Stomach (tissue), 9 donors: ENCODE measurements around the gene RAB6B. TPM values are rescaled to one million over a fixed set of nuclear protein-coding genes. Genes with fewer than 3 reads are reported as not detected.

ENCODE experiments used
- DNase-seq, 2 donors: peaks; one replicate each; pipeline versions ENCODE4 v3.0.0 to v3.0.0-alpha.2; 2013 to 2019
- H3K27ac ChIP-seq, 5 donors: fragments of 200-600 bp in 4 of 5; sonication (generic) in 4 of 5; one replicate each; pipeline ENCODE4 v1.5.1; 2013 to 2019; ENCODE audit warnings: mild to moderate bottlenecking in 1 of 5, moderate library complexity in 1 of 5
- H3K27me3 ChIP-seq, 3 donors: fragments of 200-600 bp; sonication (generic); one replicate each; pipeline ENCODE4 v1.5.1; 2017 to 2019; ENCODE audit warnings: mixed run types in 1 of 3
- H3K36me3 ChIP-seq, 4 donors: fragments of 200-600 bp; sonication (generic); 1 replicate in 3 of 4; 2 replicates in 1 of 4; pipeline ENCODE4 v1.5.1; 2016 to 2019
- H3K4me1 ChIP-seq, 4 donors: fragments of 200-600 bp; sonication (generic); one replicate each; pipeline ENCODE4 v1.5.1; 2016 to 2019
- H3K4me3 ChIP-seq, 4 donors: fragments of 200-600 bp; sonication (generic) in 3 of 4; one replicate each; pipeline ENCODE4 v1.5.1; 2016 to 2019; ENCODE audit warnings: mild to moderate bottlenecking in 1 of 4
- H3K9me3 ChIP-seq, 4 donors: fragments of 200-600 bp; sonication (generic); one replicate each; pipeline ENCODE4 v1.5.1; 2016 to 2019
- CTCF ChIP-seq, 7 experiments: fragments of 450-650 bp in 4 of 7; fragments of 200-600 bp in 3 of 7; sonication (generic) in 3 of 7; IDR thresholded peaks; one replicate each; pipeline ENCODE4 v1.5.1; 2016 to 2019; ENCODE audit warnings: antibody characterized with exemption in 7 of 7, control low read depth in 2 of 7, mild to moderate bottlenecking in 1 of 7
- EP300 ChIP-seq: sonication (generic); formaldehyde crosslinking; IDR thresholded peaks from one replicate; pipeline ENCODE4 v1.6.1; 2017; ENCODE audit warnings: antibody characterized with exemption
- POLR2A ChIP-seq, 4 donors: fragments of 450-650 bp; IDR thresholded peaks; one replicate each; pipeline ENCODE4 v1.6.1; 2016; ENCODE audit warnings: antibody characterized with exemption in 4 of 4, control low read depth in 2 of 4, mild to moderate bottlenecking in 1 of 4, moderate library complexity in 1 of 4
- POLR2AphosphoS5 ChIP-seq, 3 donors: sonication (generic); formaldehyde crosslinking; IDR thresholded peaks; one replicate each; pipeline ENCODE4 v1.6.1; 2016; ENCODE audit warnings: antibody characterized with exemption in 3 of 3
- WGBS, 5 donors: extraction: QIAGEN DNeasy Blood & Tissue Kit in 3 of 5; methylation state at CpG; one replicate each; pipeline versions ENCODE4 v1.1.5 to v1.1.7; 2013 to 2018; 5-methylcytosine and 5-hydroxymethylcytosine counted together
- intact Hi-C: fragments of 100-400 bp; cut with DNase I; formaldehyde crosslinking; loops from one replicate; pipeline ENCODE4 v1.15.1; 2023; ENCODE audit warnings: low total_unique reads
- polyA plus RNA-seq, 3 donors: library from polyadenylated mRNA; stranded (reverse); fragments of 200-250 nt; gene quantifications; one replicate each; pipeline ENCODE4 v1.2.3, GENCODE V29; 2013
- total RNA-seq, 5 donors: library from RNA; depleted of rRNA; stranded (reverse); fragments of >200 nt; gene quantifications; one replicate each; pipeline versions ENCODE4 v1.1.0 to v1.2.3, GENCODE V29; 2014 to 2016
- donor health status: healthy with polysubstance abuse.
- donor health status: Bipolar disorder and iron deficiency.
- donor health status: healthy.

RAB6B gene
- total and polyA plus RNA-seq, 8 donors = 0.58 to 7.5 (median 1.9) TPM

GRCh38 chr3:133792171-133792763 lies 103.4 kb downstream of the RAB6B start:
- Histone ChIP-seq H3K27me3 (no peaks in the 10 kb centered on the region), H3K36me3 (no peaks in the 10 kb centered on the region), H3K27ac (no peak overlapping the region), H3K4me1 (no peaks in the 10 kb centered on the region), H3K9me3 (peaks cover 0 to 20% (median 6%) of the 10 kb centered on the region in 4 donors), H3K4me3 (no peak overlapping the region)
- no peak for TF ChIP-seq POLR2AphosphoS5 (IDR thresholded peaks at IDR 0.05)
- no peak for TF ChIP-seq CTCF (IDR thresholded peaks at IDR 0.05)
- no peak for TF ChIP-seq POLR2A (IDR thresholded peaks at IDR 0.05)
- no peak for TF ChIP-seq EP300
- no peak for DNase-seq
- intact Hi-C loops = no loop called here
- 44 to 57% (median 56%) methylated on average over 9 of the region's 9 CpGs for WGBS, 5 donors

- H3K9me3 ChIP-seq = peaks cover 0 to 17% (median 8%) of the 10 kb centered on the region in 4 donors
- TF ChIP-seq POLR2A (IDR thresholded peaks at IDR 0.05) (no peak), EP300 (no peak), POLR2AphosphoS5 (IDR thresholded peaks at IDR 0.05) (no peak), CTCF (IDR thresholded peaks at IDR 0.05) (no peak)
- peaks cover 0 to 6% (median 4%) of the 10 kb centered on the region in 3 donors for H3K27me3 ChIP-seq
- no peaks in the 10 kb centered on the region for H3K4me1 ChIP-seq
- no peak overlapping the region for H3K27ac ChIP-seq
- intact Hi-C loops = no loop called here
- 69 to 77% (median 72%) methylated on average over 2 of the region's 2 CpGs for WGBS, 5 donors
- no peak for DNase-seq
- no peak overlapping the region for H3K4me3 ChIP-seq
- no peaks in the 10 kb centered on the region for H3K36me3 ChIP-seq
Observed at GRCh38 chr3:133788024-133788423, 107.7 kb downstream of the RAB6B start.

- no peak overlapping the region for H3K4me3 ChIP-seq
- no peaks in the 10 kb centered on the region for H3K36me3 ChIP-seq
- 28 to 74% (median 47%) methylated on average over 31 to 32 of the region's 32 CpGs for WGBS, 5 donors
- H3K27ac ChIP-seq = no peak overlapping the region
- no peak for DNase-seq
- peaks cover 0 to 6% (median 4%) of the 10 kb centered on the region in 3 donors for H3K27me3 ChIP-seq
- intact Hi-C loops = no loop called here
- H3K4me1 ChIP-seq = no peaks in the 10 kb centered on the region
- TF ChIP-seq POLR2A (IDR thresholded peaks at IDR 0.05) = no peak
- no peak for TF ChIP-seq CTCF (IDR thresholded peaks at IDR 0.05)
- H3K9me3 ChIP-seq = peaks cover 0 to 4% (median 0%) of the 10 kb centered on the region in 4 donors
Observed at GRCh38 chr3:133783762-133784161, 111.9 kb downstream of the RAB6B start.

- Histone ChIP-seq H3K9me3 (peaks cover 0 to 4% (median 0%) of the 10 kb centered on the region in 4 donors), H3K4me3 (no peak overlapping the region), H3K36me3 (no peaks in the 10 kb centered on the region), H3K4me1 (no peaks in the 10 kb centered on the region), H3K27ac (no peak overlapping the region), H3K27me3 (peaks cover 0 to 6% (median 4%) of the 10 kb centered on the region in 3 donors)
- no peak for TF ChIP-seq POLR2A (IDR thresholded peaks at IDR 0.05)
- TF ChIP-seq POLR2AphosphoS5 (IDR thresholded peaks at IDR 0.05) = no peak
- TF ChIP-seq CTCF (IDR thresholded peaks at IDR 0.05) = no peak
- no peak for TF ChIP-seq EP300
- WGBS, 5 donors = 56 to 79% (median 67%) methylated on average over 2 of the region's 2 CpGs
- no peak for DNase-seq
- intact Hi-C loops = no loop called here
Observed at GRCh38 chr3:133782454-133782853, 113.2 kb downstream of the RAB6B start.
